Liver (tissue), 3 donors: ENCODE results near the gene KCNJ3.

ENCODE experiments used
- TAF1 ChIP-seq: conservative IDR thresholded peaks from 2 replicates; pipeline ENCODE4 v1.6.1; 2016; ENCODE audit warnings: antibody characterized with exemption, mild to moderate bottlenecking
- YY1 ChIP-seq: IDR thresholded peaks from 2 replicates; pipeline ENCODE4 v1.6.1; 2016; ENCODE audit warnings: antibody characterized with exemption, mild to moderate bottlenecking
- TF ChIP-seq, protein P1 (sequence below): fragments of 150-350 bp; IDR thresholded peaks from 2 replicates; pipeline ENCODE4 v1.5.1; 2017; ENCODE audit warnings: improper control_type of control experiment, low read depth, low read length; ENCODE audit not compliant: missing input control
- TF ChIP-seq, protein P2 (sequence below): IDR thresholded peaks from 2 replicates; pipeline ENCODE4 v1.6.1; 2016; ENCODE audit warnings: antibody characterized with exemption
- TF ChIP-seq, protein P3 (sequence below): IDR thresholded peaks from 2 replicates; pipeline ENCODE4 v1.6.1; 2016; ENCODE audit warnings: antibody characterized with exemption
- donor health status: healthy.
- donor health status: healthy.

DNA sequence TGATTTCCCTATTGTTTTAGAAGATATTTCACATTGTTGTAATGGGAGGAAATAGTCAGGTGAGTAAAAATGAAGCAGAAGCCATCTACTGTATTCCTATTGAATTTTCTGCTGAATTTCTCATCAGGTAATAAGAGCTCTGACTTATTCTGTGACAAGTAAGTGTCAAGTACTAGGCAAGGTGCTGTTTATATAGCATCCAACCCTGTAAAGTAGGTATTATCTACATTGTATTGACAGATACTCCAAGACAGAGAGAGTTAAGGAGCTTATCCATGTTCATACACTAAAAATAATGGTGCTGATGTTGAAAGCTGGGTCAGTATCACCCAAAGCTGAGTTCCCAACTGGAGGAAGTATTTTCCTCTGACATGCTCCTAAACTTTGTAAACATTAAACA is 106.0 kb downstream of the KCNJ3 start:
- TF ChIP-seq, protein P1, sequence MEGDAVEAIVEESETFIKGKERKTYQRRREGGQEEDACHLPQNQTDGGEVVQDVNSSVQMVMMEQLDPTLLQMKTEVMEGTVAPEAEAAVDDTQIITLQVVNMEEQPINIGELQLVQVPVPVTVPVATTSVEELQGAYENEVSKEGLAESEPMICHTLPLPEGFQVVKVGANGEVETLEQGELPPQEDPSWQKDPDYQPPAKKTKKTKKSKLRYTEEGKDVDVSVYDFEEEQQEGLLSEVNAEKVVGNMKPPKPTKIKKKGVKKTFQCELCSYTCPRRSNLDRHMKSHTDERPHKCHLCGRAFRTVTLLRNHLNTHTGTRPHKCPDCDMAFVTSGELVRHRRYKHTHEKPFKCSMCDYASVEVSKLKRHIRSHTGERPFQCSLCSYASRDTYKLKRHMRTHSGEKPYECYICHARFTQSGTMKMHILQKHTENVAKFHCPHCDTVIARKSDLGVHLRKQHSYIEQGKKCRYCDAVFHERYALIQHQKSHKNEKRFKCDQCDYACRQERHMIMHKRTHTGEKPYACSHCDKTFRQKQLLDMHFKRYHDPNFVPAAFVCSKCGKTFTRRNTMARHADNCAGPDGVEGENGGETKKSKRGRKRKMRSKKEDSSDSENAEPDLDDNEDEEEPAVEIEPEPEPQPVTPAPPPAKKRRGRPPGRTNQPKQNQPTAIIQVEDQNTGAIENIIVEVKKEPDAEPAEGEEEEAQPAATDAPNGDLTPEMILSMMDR: no peak
- TF ChIP-seq TAF1: no peak
- no peak for TF ChIP-seq YY1
- TF ChIP-seq, protein P2, sequence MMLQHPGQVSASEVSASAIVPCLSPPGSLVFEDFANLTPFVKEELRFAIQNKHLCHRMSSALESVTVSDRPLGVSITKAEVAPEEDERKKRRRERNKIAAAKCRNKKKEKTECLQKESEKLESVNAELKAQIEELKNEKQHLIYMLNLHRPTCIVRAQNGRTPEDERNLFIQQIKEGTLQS: no peak
- TF ChIP-seq, protein P3, sequence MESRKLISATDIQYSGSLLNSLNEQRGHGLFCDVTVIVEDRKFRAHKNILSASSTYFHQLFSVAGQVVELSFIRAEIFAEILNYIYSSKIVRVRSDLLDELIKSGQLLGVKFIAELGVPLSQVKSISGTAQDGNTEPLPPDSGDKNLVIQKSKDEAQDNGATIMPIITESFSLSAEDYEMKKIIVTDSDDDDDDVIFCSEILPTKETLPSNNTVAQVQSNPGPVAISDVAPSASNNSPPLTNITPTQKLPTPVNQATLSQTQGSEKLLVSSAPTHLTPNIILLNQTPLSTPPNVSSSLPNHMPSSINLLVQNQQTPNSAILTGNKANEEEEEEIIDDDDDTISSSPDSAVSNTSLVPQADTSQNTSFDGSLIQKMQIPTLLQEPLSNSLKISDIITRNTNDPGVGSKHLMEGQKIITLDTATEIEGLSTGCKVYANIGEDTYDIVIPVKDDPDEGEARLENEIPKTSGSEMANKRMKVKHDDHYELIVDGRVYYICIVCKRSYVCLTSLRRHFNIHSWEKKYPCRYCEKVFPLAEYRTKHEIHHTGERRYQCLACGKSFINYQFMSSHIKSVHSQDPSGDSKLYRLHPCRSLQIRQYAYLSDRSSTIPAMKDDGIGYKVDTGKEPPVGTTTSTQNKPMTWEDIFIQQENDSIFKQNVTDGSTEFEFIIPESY: no peak
